ENCODE measurements around the gene PRSS27. TPM values are rescaled to one million over a fixed set of nuclear protein-coding genes. Genes with fewer than 3 reads are reported as not detected.

Gene PRSS27
- total and polyA plus RNA-seq, 2 donors (not counting 1 experiment from before 2014, with no cell fraction given) = 2.1 to 2.4 TPM

- CTCF ChIA-PET = no interaction called here
Measured at GRCh38 chr16:2726923-2727322, 6.9 kb upstream of the PRSS27 start.

GRCh38 chr16:2724816-2725348, 4.9 kb upstream of the PRSS27 start:
- H3K27ac Mint-ChIP-seq = no peak overlapping the region
- no peak overlapping the region for H2AFZ ChIP-seq (ENCODE audit: insufficient read depth, low read depth, low read length, poor library complexity, severe bottlenecking)
- CTCF ChIA-PET = interaction anchor here (0.6 kb wide), 1 partner anchor 75 kb away, joined by 3 read pairs; no protein-coding TSS in a partner anchor
- H3K27me3 ChIP-seq (replicated peaks in 1 of 4; ENCODE audit: control extremely low read depth in 1 of 4, control insufficient read depth in 3 of 4, insufficient read depth in 4 of 4, low read length in 3 of 4) = peaks cover 0 to 12% (median 4%) of the 10 kb centered on the region in 4 experiments
- TF ChIP-seq EZH2 (IDR thresholded peaks at IDR 0.05; ENCODE audit: borderline replicate concordance, insufficient read depth, low read depth, low read length, poor library complexity, severe bottlenecking) (no peak), CTCF (IDR thresholded peaks at IDR 0.05) (no peak)
- H3K9me3 ChIP-seq (ENCODE audit: control extremely low read depth in 1 of 3, control insufficient read depth in 2 of 3, insufficient read depth in 1 of 3, low read length in 2 of 3) = no peaks in the 10 kb centered on the region
- DNase-seq (no peak), ATAC-seq (ENCODE audit: low read depth) (no peak)
- H3K79me2 ChIP-seq (ENCODE audit: control insufficient read depth, insufficient read depth, low read length) = no peaks in the 10 kb centered on the region
- no peaks in the 10 kb centered on the region for H3K9me3 Mint-ChIP-seq (ENCODE audit: insufficient read depth)
- no peak overlapping the region for H3K9ac ChIP-seq (ENCODE audit: low read length)
- no peak overlapping the region for H3K27ac ChIP-seq (ENCODE audit: low read length in 2 of 2)
- no peak overlapping the region for H3K4me3 Mint-ChIP-seq
- 79% methylated on average over 13 of the region's 16 CpGs for WGBS (ENCODE audit: insufficient coverage)
- no peak overlapping the region for H3K4me3 ChIP-seq (ENCODE audit: control extremely low read depth in 1 of 5, extremely low read depth in 1 of 5, insufficient read depth in 1 of 5, low read depth in 2 of 5, low read length in 4 of 5)
- peaks cover 4% of the 10 kb centered on the region for H3K4me1 Mint-ChIP-seq
- no peak overlapping the region for H3K4me2 ChIP-seq (replicated peaks; ENCODE audit: low read depth, low read length, poor library complexity, severe bottlenecking)
- H3K4me1 ChIP-seq (ENCODE audit: control insufficient read depth in 2 of 2, insufficient read depth in 2 of 2, low read length in 2 of 2) = peaks cover 3 to 12% of the 10 kb centered on the region in 2 donors
- H3K36me3 ChIP-seq (replicated peaks in 1 of 2; ENCODE audit: control extremely low read depth in 1 of 2, control insufficient read depth in 1 of 2, extremely low read depth in 1 of 2, insufficient read depth in 2 of 2, low read length in 1 of 2) = no peaks in the 10 kb centered on the region
- POLR2A ChIA-PET = no interaction called here
- peaks cover 12% of the 10 kb centered on the region for H3K27me3 Mint-ChIP-seq
- intact Hi-C loops (cut with micrococcal nuclease) = no loop called here
- no peaks in the 10 kb centered on the region for H4K20me1 ChIP-seq (ENCODE audit: control insufficient read depth, insufficient read depth, low read length, poor library complexity, severe bottlenecking)

More at GRCh38 chr16:2726923-2727322, 6.9 kb upstream of the PRSS27 start:
- Histone ChIP-seq H3K79me2 (ENCODE audit: control insufficient read depth, insufficient read depth, low read length) (no peaks in the 10 kb centered on the region), H3K4me2 (replicated peaks; ENCODE audit: low read depth, low read length, poor library complexity, severe bottlenecking) (no peak overlapping the region), H3K36me3 (replicated peaks in 1 of 2; ENCODE audit: control extremely low read depth in 1 of 2, control insufficient read depth in 1 of 2, extremely low read depth in 1 of 2, insufficient read depth in 2 of 2, low read length in 1 of 2) (no peaks in the 10 kb centered on the region), H3K4me1 (ENCODE audit: control insufficient read depth in 2 of 2, insufficient read depth in 2 of 2, low read length in 2 of 2) (peaks cover 0 to under 1% of the 10 kb centered on the region in 2 donors), H3K9ac (ENCODE audit: low read length) (no peak overlapping the region), H3K27ac (ENCODE audit: low read length in 2 of 2) (no peak overlapping the region), H3K4me3 (ENCODE audit: control extremely low read depth in 1 of 5, extremely low read depth in 1 of 5, insufficient read depth in 1 of 5, low read depth in 2 of 5, low read length in 4 of 5) (no peak overlapping the region), H3K9me3 (ENCODE audit: control extremely low read depth in 1 of 3, control insufficient read depth in 2 of 3, insufficient read depth in 1 of 3, low read length in 2 of 3) (no peaks in the 10 kb centered on the region), H3K27me3 (replicated peaks in 1 of 4; ENCODE audit: control extremely low read depth in 1 of 4, control insufficient read depth in 3 of 4, insufficient read depth in 4 of 4, low read length in 3 of 4) (peaks cover 0 to 12% (median 4%) of the 10 kb centered on the region in 4 experiments), H2AFZ (ENCODE audit: insufficient read depth, low read depth, low read length, poor library complexity, severe bottlenecking) (no peak overlapping the region), H4K20me1 (ENCODE audit: control insufficient read depth, insufficient read depth, low read length, poor library complexity, severe bottlenecking) (no peaks in the 10 kb centered on the region)
- POLR2A ChIA-PET = no interaction called here
- no CpG with 5 or more reads among the region's 5 CpGs for WGBS (ENCODE audit: insufficient coverage)
- H3K4me1 Mint-ChIP-seq = peaks cover 2% of the 10 kb centered on the region
- TF ChIP-seq CTCF (IDR thresholded peaks at IDR 0.05) (no peak), EZH2 (IDR thresholded peaks at IDR 0.05; ENCODE audit: borderline replicate concordance, insufficient read depth, low read depth, low read length, poor library complexity, severe bottlenecking) (no peak)
- DNase-seq (no peak), ATAC-seq (ENCODE audit: low read depth) (no peak)
- intact Hi-C loops (cut with micrococcal nuclease) = no loop called here
- no peak overlapping the region for H3K4me3 Mint-ChIP-seq
- H3K9me3 Mint-ChIP-seq (ENCODE audit: insufficient read depth) = no peaks in the 10 kb centered on the region
- no peak overlapping the region for H3K27ac Mint-ChIP-seq
- peaks cover 12% of the 10 kb centered on the region for H3K27me3 Mint-ChIP-seq

All from B cell (primary cell).